ENCODE data around the gene ACTMAP.
"Not testable (repeated sequence)": the region's sequence is repeated elsewhere in the genome, so short reads cannot be mapped to it uniquely, and the experiment has no call there.

ACTMAP gene

DNA sequence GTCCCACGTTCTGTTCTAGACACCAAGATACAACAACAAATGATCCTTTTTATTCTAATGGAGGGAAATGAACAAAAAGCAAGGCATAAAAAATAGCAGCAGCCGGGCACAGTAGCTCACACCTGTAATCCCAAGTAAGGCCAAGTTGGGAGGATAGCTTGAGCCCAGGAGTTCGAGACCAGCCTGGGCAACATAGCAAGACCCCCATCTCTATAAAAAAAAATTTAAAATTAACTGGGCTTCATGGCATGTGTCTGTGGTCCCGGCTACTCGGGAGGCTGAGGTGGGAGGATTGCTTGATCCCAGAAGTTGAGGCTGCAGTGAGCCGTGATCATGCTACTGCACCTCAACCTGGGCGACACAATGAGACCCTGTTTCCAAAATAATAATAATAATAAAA is 26.1 kb upstream of the ACTMAP start:
- DNase-seq = no peak

DNA sequence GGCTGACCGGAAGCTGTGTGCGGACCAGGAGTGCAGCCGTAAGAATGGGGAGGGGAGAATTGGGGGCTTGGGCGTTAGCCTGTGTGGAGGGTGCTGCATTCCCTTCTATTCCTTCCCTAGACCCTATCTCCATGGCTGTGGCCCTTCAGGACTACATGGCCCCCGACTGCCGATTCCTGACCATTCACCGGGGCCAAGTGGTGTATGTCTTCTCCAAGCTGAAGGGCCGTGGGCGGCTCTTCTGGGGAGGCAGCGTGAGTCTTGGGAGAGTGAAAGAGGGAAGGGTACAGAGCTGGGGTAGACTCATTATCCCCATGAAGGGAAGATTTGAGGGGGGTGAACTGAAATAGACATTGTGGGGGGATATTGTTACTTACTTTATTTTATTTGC is 25.4 kb upstream of the ACTMAP start:
- no peak for DNase-seq

DNA sequence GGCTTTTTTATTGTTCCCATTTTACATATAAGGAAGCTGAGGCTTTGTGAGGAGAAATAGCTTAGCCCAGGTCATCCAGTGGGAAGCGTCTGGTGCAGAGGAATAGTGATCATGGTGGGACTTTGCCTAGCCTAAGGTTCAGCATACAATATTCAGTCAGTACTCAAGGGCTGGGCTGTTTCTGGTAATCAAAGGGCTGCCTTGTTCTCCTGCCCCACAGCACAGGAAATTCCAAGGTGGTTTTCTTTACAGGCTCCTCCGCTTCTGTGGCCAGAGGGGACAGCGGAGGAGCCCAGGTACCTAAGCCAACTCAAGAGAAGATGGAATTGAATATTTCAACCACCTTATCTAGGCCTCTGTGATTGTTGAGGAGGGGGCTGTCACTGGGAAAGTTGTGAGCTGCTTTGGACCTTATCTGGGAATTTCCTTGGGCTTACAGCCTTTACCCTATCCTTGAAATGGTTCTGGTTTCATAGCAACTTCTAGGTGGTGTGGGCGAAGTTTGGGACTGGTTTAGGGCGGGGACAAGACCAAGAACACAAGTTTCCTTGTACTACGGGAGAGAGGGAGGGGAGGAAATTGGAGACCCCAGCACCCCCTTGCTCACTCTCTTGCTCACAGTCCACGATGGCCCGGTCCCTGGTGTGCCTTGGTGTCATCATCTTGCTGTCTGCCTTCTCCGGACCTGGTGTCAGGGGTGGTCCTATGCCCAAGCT is 24.8 kb upstream of the ACTMAP start, which contains the start of gene MIA:
Gene MIA (plus strand): TSS at position 606 of the 716 bp plus-strand sequence. CDS start 22 bp downstream, at position 628.
- DNase-seq = no peak

DNA sequence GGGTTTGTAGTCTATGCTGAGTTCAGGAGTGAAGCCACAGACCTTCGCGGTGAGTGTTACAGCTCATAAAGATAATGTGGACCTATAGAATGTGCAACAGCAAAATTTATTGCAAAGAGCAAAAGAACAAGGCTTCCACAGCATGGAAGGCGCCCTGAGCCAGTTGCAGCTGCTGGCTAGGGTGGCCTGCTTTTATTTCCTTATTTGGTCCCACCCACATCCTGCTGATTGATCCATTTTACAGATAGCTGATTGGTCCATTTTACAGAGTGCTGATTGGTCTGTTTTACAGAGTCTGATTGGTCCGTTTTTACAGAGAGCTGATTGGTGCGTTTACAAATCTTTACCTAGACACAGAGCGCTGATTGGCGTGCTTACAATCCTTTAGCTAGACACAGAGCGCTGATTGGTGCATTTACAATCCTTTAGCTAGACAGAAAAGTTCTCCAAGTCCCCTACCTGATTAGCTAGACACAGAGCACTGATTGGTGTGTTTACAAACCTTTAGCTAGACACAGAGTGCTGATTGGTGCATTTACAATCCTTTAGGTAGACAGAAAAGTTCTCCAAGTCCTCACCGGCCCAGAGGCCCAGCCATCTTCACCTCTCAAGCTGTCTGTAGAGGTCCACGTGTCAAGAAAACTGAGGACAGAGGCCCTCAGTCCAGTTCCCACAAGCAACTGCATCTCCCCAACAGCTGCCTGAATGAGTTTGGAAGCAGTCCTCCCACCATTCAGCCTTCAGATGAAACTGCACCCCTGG is 21.0 kb upstream of the ACTMAP start:
- DNase-seq = not testable (repeated sequence)

DNA sequence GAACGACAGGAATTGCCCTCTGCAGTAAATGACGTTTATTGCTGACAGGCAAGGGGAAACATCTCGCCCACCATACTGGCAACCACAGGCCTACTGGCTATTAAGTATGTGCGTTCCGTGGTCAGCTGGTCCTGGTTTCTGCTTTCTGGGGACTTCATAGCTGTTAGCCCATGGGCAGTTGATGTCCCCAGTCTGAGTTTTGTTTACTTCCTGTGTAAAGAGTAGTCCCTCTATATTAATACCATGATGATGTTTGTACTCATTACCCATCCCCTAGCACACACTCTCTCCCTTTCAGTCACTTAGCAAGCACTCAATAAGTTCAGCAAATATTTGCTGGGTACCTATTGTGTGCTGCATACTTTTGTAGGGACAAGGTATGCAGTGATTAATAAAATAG is 18.6 kb upstream of the ACTMAP start:
- no peak for DNase-seq

DNA sequence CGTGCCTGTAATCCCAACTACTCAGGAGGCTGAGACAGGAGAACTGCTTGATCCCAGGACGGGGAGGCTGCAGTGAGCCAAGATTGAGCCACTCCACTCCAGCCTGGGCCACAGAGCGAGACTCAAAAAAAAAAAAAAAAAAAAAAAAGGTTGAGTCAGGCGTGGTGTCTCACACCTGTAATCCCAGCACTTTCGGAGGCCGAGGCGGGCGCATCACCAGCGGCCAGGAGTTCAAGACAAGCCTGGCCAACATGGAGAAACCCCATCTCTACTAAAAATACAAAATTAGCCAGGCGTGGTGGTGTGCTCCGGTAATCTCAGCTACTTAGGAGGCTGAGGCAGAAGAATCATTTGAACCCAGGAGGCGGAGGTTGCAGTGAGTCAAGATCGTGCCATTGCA is 16.1 kb upstream of the ACTMAP start:
- not testable (repeated sequence) for DNase-seq

DNA sequence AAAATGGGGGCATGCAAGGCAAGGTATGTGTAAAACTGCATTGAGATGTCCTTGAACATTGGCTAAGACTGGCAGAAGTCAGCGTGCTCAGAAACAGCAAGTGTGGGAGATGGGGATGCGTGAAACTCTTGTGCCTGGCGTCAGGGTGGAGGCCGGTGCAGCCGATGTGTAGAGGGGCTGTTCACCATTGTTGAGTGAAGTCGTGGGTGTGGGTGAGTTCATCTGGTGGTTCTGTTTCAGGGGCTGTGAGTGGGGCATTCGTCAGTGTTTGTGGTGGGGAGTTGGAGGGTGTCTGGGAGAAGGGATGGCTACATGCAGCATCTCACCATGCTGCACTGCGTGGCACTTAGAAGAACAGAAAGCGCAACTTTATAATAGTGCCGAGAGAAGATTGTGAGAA is 13.7 kb upstream of the ACTMAP start:
- DNase-seq = no peak

DNA sequence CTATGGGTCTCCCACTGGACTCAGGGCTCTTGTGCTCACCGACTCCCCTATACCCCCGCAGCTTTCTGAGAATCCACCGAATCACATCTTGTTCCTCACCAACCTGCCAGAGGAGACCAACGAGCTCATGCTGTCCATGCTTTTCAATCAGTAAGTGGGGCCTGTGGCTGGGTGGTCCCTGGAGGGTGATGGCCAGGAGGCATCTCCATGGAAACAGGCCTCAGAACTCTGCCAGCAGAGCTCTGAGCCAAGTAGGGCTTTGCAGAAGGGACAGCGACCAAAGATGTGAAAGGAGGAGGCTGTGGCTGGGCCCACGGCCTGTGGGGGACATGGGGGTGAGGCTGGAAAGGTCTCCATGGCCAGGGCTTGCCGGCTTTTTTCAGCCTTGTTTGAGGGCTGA is 13.2 kb upstream of the ACTMAP start:
- no peak for DNase-seq

DNA sequence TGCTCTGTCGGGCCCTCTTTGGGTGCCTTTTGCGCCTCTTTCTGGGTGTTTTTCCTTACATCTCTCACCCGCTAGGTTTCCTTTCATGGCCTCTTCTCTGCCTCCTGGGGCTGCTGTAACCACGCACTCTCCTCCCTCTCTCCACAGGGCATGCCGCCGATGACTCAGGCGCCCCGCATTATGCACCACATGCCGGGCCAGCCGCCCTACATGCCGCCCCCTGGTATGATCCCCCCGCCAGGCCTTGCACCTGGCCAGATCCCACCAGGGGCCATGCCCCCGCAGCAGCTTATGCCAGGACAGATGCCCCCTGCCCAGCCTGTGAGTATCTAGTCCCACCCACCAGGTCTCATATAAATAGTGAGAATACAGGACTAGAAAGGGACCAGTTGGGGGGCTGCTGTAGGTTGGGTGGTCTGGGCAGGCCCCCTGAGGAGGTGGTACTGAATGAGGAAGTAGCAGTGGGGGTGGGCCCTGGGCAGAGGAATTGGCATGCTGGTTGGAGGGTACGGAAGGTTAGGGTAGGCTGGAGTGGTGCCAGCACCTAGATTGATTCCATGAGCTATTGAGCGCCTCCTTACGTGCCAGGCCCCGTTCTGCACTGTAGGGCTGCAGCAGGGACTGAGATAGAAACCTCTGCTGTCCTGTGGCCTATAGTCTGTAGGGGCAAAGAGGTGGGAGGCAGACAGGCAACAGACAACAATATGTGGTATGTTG is 12.6 kb upstream of the ACTMAP start:
- DNase-seq = no peak

DNA sequence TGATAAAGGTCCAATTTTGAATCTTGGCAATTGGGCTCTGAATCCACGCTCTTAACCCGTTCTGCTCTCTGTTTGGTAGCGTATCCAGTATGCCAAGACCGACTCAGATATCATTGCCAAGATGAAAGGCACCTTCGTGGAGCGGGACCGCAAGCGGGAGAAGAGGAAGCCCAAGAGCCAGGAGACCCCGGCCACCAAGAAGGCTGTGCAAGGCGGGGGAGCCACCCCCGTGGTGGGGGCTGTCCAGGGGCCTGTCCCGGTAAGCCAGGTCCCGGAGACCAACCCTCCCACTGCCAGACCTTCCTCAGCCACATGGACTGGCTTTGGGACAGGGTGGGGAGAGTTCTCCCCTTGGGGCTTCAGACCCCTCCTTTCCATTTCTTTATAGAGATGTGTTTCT is 9.1 kb upstream of the ACTMAP start:
- DNase-seq = no peak

DNA sequence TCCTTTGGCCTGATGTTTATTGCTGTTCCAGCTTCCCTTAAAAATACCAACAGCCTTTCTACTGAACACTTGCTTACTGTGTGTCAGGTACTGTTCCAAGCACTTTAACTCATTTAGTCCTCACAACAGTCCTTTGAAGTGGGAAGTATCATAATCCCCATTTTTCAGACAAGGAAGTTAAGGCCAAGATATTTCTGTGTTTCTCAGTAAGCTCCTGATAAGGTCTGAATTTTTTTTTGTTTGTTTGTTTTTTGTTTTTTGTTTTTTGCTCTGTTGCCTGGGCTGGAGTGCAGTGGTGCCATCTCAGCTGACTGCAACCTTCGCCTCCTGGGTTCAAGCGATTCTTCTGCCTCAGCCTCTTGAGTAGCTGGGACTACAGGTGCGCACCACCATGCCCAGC is 8.2 kb upstream of the ACTMAP start:
- no peak for DNase-seq

DNA sequence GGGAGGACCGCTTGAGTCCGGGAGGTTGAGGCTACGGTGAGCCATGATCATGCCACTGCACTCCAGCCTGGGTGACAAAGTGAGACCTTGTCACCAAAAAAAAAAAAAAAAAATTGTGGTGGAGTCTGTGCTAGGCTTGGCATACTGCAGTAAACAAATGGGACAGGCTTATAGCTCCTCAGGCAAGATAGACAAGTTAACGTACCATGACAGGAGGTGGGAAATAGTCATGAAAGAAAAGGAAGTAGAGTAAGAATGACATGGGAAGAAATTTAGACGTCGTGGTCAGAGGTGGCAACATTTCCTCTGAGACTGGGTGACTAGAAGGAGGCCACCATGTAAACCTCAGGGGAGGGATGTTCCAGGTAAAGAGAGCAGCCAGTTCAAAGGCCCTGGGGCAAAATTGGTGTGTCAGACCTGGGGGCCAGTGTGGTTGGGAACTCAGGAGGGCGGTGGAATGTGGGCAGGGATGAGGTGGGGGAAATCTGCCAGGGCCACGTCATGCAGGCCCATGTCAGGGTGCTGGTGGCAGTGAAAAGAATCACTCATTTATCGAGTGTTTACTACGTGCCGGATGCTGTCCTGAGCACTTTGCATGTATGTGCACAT is 6.3 kb upstream of the ACTMAP start:
- no peak for DNase-seq

DNA sequence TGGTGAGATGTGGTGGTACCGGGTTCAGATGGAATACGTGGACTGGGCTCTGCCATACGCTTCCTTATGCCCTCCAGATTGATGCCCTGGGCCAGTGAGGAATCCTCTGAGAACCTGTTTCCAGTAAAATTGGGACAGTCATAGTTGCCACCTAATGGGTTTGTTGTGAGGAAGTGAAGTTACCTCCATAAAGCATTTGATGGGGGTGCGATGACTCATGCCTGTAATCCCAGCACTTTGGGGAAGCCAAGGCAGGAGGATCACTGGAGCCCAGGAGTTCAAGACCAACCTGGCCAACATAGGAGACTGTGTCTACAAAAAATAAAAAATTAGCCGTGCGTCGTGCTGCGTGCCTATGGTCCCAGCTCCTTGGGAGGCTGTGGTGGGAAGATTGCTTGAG is 5.5 kb upstream of the ACTMAP start:
- no peak for DNase-seq

DNA sequence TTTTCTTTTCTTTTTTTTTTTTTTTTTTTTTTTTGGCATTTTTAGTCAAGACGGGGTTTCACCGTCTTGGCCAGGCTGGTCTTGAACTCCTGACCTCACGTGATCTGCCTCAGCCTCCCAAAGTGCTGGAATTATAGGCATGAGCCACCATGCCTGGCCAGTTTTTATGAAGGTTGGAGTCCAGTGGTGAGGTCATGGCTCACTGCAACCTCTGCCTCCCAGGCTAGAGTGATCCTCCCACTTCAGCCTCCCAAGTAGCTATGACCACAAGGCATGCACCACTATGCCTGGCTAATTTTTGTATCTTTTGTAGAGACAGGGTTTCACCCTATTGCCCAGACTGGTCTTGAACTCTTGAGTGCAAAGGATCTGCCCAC is 5.0 kb upstream of the ACTMAP start:
- no peak for DNase-seq

DNA sequence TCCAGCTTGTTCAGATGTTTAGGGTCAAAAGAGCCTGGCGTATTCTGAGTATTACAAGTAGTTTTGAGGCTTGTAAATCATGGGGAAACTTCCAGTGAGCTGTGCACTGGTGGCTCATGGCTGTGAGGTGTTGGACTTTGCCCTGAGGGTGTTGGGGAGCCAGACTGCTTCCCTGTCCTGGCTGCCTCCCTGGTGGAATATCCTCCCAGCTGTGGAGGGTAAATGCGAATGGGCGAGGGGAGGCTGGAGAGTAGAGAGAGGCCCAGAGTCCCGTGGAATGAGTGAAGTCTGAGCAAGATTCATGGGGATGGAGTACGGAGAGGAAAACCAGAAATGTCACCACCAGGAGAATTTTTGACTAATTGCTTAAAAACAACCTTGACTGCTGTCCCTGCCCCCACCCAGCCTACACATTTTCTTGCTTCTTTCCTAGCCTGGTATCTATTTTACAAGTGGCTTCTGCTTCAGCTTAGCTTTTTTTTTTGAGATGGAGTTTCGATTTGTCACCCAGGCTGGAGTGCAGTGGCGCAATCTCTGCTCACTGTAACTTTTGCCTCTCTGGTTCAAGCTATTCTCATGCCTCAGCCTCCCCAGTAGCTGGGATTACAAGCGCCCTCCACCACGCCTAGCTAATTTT is 4.5 kb upstream of the ACTMAP start:
- DNase-seq = no peak

DNA sequence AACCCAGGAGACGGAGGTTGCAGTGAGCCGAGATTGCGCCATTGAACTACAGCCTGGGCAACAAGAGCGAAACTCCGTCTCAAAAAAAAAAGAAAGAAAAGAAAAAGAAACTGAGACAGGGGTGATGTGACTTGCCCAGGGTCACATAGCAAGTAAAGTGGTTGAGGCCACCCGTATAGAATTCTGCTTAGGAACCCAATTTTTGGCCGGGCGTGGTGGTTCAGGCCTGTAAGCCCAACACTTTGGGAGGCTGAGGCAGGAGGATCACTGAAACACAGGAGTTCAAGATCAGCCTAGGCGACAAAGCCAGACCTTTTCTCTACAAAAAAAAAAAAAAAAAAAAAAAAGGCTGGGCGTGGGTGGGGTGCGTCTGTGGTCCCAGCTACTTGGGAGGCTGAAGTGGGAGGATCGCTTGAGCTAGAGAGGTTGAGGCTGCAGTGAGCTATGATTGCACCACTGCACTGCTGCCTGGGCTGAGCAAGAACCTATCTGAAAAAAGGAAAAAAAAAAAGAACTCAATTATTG is 2.0 kb upstream of the ACTMAP start:
- no peak for DNase-seq

DNA sequence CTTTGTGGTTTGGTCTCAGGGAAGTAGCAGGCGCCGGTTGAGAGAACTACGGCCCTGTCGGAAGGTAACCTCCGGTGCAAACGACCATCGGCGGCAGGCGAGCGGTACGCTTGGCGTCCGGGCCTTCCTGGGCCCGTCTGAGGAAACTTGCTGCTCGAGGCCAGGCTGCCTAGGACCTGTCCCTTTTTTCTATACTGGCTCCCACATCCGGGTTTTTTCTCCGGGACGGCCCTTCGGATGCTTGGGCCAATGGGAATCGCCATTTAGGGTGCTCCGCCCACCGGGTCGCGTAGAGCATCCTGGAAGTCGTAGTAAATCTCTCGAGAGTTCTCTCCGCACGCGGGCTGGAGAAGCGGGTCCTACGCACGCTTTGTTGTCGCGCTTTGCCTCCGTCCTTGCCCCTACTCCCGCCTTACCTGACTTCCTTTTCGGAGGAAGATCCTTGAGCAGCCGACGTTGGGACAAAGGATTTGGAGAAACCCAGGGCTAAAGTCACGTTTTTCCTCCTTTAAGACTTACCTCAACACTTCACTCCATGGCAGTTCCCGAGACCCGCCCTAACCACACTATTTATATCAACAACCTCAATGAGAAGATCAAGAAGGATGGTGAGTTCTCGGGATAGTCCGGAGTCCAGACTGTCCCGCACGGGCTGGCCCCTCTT is 729 bp upstream of the ACTMAP start, which contains the start of gene SNRPA:
Gene SNRPA (plus strand): TSS at position 330 of the 664 bp plus-strand sequence. CDS start 206 bp downstream, at position 536.
- peak; percentile 96 for DNase-seq

DNA sequence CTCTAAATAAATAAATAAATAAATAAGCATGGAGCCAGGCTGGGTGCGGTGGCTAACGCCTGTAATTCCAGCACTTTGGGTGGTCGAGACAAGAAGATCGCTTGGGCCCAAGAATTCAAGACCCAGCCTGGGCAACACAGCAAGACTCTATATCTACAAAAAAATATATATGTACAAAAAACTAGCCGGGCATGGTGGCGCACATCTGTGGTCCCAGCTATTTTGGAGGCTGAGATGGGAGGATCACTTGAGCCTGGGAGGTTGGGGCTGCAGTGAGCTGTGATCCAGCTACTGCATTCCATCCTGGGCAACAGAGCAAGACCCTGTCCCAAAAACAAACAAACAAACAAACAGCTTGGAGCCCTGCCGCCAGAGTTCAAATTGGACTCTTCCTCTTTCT is 2.7 kb downstream of the ACTMAP start:
- DNase-seq = no peak

DNA sequence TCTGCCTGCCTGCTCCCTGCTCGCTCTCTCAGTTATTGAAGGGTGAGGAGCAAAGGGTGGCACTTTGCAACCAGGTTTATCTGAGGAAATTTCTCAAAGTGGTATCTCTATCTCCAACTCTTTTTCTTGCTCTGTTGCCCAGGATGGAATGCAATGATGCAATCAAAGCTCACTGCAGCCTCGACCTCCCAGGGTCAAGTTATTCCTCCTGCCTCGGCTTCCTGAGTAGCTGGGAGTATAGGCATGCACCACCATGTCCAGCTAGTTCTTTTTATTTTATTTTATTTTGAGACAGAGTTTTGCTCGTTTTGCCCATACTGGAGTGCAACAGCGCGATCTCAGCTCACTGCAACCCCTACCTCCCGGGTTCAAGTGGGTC is 4.9 kb downstream of the ACTMAP start:
- no peak for DNase-seq

DNA sequence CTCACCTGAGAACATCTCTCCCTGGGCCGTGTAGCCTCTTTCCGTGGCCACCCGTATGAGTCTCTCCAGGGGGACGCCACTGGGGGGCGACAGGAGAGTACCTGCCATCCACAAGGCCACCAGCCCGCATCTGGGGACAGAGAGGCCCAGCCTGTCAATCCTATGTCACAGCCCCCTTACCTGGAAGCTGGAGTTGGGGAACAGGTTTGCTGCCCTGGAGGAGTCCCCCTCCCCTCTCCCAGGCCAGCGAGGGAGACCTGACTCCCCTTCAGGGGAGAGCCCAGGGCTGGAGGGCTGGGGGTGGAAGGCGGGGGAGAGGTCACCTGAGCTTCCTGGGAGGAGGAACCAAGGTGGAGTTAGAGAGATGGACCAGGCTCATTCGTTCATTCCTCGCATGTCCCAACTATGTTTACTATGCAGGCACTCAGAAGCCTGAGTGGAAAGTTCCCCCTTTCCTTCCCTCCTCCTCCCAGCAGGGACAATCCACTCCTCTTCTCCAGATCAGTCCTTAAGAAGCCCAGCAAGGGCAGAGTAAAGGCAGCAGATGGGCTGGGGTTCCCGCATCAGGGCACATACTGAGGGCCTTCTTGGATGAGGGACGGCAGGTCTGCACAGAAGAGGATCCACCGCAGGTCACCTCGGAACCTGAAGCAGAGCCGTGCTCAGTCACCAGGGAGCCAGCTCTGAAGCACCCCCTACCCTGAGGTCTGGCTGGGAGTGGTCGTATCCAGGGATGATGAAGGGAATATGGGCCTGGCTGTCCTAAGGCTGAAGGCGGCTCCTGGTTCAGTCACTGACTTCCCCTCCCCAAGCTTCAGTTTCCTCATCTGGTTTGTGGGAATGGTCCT is 5.5 kb downstream of the ACTMAP start:
- no peak for DNase-seq

DNA sequence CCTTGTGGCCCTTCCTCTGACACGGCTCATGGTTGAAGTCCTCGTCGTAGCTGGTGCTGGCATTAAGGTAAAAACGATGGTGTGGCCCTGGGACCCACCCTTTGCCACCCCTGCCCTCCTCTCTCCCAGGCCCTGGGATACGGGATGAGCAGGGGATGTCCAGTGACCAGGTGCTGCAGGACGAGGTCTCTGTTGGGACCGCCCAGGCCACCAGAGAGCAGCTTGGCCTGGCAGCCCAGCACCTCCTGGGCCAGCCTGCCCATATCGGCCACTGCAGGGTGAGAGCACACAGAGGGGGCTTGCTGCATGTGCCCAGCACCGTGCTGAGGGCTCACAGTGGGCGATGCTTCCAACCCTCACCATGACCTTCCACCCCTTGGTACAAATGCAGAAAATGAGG is 6.4 kb downstream of the ACTMAP start:
- no peak for DNase-seq
